H9 (cell line): Measurements from ENCODE around the gene EIF4E1B. TPM values are rescaled to one million over a fixed set of nuclear protein-coding genes. Genes with fewer than 3 reads are reported as not detected.

Source experiments
- DNase-seq: peaks from one replicate; pipeline ENCODE4 v3.0.0-alpha.2; 2017
- H2AFZ ChIP-seq: one replicate; pipeline ENCODE4 v1.6.1; 2013; ENCODE audit warnings: mild to moderate bottlenecking, low read length, control low read depth, moderate library complexity
- H2AK5ac ChIP-seq: 2 replicates; pipeline ENCODE4 v1.6.1; 2013; ENCODE audit warnings: low read length, control low read depth, mixed read lengths; ENCODE audit not compliant: insufficient read length
- H2BK120ac ChIP-seq: one replicate; pipeline ENCODE4 v1.6.1; 2013; ENCODE audit warnings: low read depth, mild to moderate bottlenecking, low read length, control low read depth, inconsistent platforms; ENCODE audit not compliant: poor library complexity, severe bottlenecking
- H2BK12ac ChIP-seq: 2 replicates; pipeline ENCODE4 v1.6.1; 2013; ENCODE audit warnings: low read length, control low read depth, mixed read lengths, low read depth; ENCODE audit not compliant: insufficient read length
- H2BK15ac ChIP-seq: 2 replicates; pipeline ENCODE4 v1.6.1; 2013; ENCODE audit warnings: low read depth, low read length, control low read depth
- H2BK20ac ChIP-seq: one replicate; pipeline ENCODE4 v1.6.1; 2013; ENCODE audit warnings: low read depth, mild to moderate bottlenecking, low read length, control low read depth, inconsistent platforms; ENCODE audit not compliant: poor library complexity, severe bottlenecking
- H2BK5ac ChIP-seq: 2 replicates; pipeline ENCODE4 v1.6.1; 2013; ENCODE audit warnings: low read length, control low read depth, mixed read lengths; ENCODE audit not compliant: insufficient read length
- H3K14ac ChIP-seq: 2 replicates; pipeline ENCODE4 v1.6.1; 2013; ENCODE audit warnings: low read length, control low read depth; ENCODE audit not compliant: insufficient read depth
- H3K18ac ChIP-seq: 2 replicates; pipeline ENCODE4 v1.6.1; 2013; ENCODE audit warnings: low read depth, mild to moderate bottlenecking, mixed read lengths, low read length, control low read depth; ENCODE audit not compliant: insufficient read length
- H3K23ac ChIP-seq: 2 replicates; pipeline ENCODE4 v1.6.1; 2013; ENCODE audit warnings: low read length, control low read depth, mixed read lengths, low read depth; ENCODE audit not compliant: insufficient read length
- H3K23me2 ChIP-seq: 2 replicates; pipeline ENCODE4 v1.6.1; 2013; ENCODE audit warnings: low read depth, mild to moderate bottlenecking, mixed read lengths, low read length, control low read depth; ENCODE audit not compliant: insufficient read length, poor library complexity, severe bottlenecking
- H3K27ac ChIP-seq: 2 replicates; pipeline ENCODE4 v1.5.1; 2013; ENCODE audit warnings: low read length, control low read depth, mixed read lengths, low read depth; ENCODE audit not compliant: insufficient read length
- H3K27me3 ChIP-seq: 2 replicates; pipeline ENCODE4 v1.6.1; 2013; ENCODE audit warnings: low read length, control low read depth, inconsistent platforms; ENCODE audit not compliant: insufficient read depth
- H3K4ac ChIP-seq: 2 replicates; pipeline ENCODE4 v1.6.1; 2013; ENCODE audit warnings: low read depth, mild to moderate bottlenecking, control low read depth, inconsistent platforms, low read length, moderate library complexity
- H3K4me1 ChIP-seq: 2 replicates; pipeline ENCODE4 v1.6.1; 2013; ENCODE audit warnings: low read length, control low read depth, inconsistent platforms; ENCODE audit not compliant: insufficient read depth
- H3K4me2 ChIP-seq: 2 replicates; pipeline ENCODE4 v1.6.1; 2013; ENCODE audit warnings: low read length, control low read depth, mixed read lengths; ENCODE audit not compliant: insufficient read length, insufficient read depth
- H3K56ac ChIP-seq: 2 replicates; pipeline ENCODE4 v1.6.1; 2013; ENCODE audit warnings: low read depth, mild to moderate bottlenecking, mixed read lengths, low read length, control low read depth; ENCODE audit not compliant: insufficient read length
- H3K79me1 ChIP-seq: 2 replicates; pipeline ENCODE4 v1.6.1; 2013; ENCODE audit warnings: low read depth, mild to moderate bottlenecking, moderate library complexity, low read length, control low read depth, inconsistent platforms; ENCODE audit not compliant: insufficient read depth, poor library complexity, severe bottlenecking
- H3K79me2 ChIP-seq: 2 replicates; pipeline ENCODE4 v1.6.1; 2013; ENCODE audit warnings: low read length, control low read depth, inconsistent platforms; ENCODE audit not compliant: insufficient read depth
- H3K9ac ChIP-seq: 2 replicates; pipeline ENCODE4 v1.6.1; 2013; ENCODE audit warnings: low read length, control low read depth, mixed read lengths; ENCODE audit not compliant: insufficient read length; ENCODE audit errors: extremely low read depth
- H3K9me3 ChIP-seq: one replicate; pipeline ENCODE4 v1.6.1; 2013; ENCODE audit warnings: low read depth, low read length, inconsistent platforms; ENCODE audit not compliant: control insufficient read depth
- H3T11ph ChIP-seq: one replicate; pipeline ENCODE4 v1.6.1; 2013; ENCODE audit warnings: mild to moderate bottlenecking, low read length, control low read depth, inconsistent platforms
- H4K20me1 ChIP-seq: one replicate; pipeline ENCODE4 v1.6.1; 2013; ENCODE audit not compliant: control insufficient read depth, insufficient read length, insufficient read depth
- H4K5ac ChIP-seq: 2 replicates; pipeline ENCODE4 v1.6.1; 2013; ENCODE audit warnings: low read depth, mild to moderate bottlenecking, mixed read lengths, low read length, control low read depth; ENCODE audit not compliant: insufficient read length
- H4K8ac ChIP-seq: replicated peaks from 2 replicates; pipeline ENCODE4 v1.6.1; 2013; ENCODE audit warnings: low read length, control low read depth, mixed read lengths, low read depth; ENCODE audit not compliant: insufficient read length
- H4K91ac ChIP-seq: 2 replicates; pipeline ENCODE4 v1.6.1; 2013; ENCODE audit warnings: low read depth, mild to moderate bottlenecking, moderate library complexity, mixed read lengths, low read length, control low read depth; ENCODE audit not compliant: insufficient read length
- H3K27ac Mint-ChIP-seq, 3 experiments: 2 replicates in 2 of 3; 3 replicates in 1 of 3; pipeline ENCODE4 v1.8.0; 2020 to 2021; ENCODE audit warnings: mixed read lengths in 3 of 3, mild to moderate bottlenecking in 1 of 3, moderate library complexity in 1 of 3
- H3K27me3 Mint-ChIP-seq: 2 replicates; pipeline ENCODE4 v1.8.0; 2021; ENCODE audit warnings: low read depth, mild to moderate bottlenecking, moderate library complexity, mixed read lengths
- H3K36me3 Mint-ChIP-seq, 3 experiments: 2 replicates in 2 of 3; 3 replicates in 1 of 3; pipeline ENCODE4 v1.8.0; 2020 to 2021; ENCODE audit warnings: low read depth in 3 of 3, mixed read lengths in 3 of 3; ENCODE audit not compliant: insufficient read depth in 1 of 3
- H3K4me1 Mint-ChIP-seq, 2 experiments: 2 replicates each; pipeline ENCODE4 v1.8.0; 2020; ENCODE audit warnings: mixed read lengths in 2 of 2
- H3K4me3 Mint-ChIP-seq, 2 experiments: 2 replicates in 1 of 2; 3 replicates in 1 of 2; pipeline ENCODE4 v1.8.0; 2020 to 2021; ENCODE audit warnings: mild to moderate bottlenecking in 2 of 2, mixed read lengths in 2 of 2, moderate library complexity in 1 of 2
- H3K9me3 Mint-ChIP-seq, 2 experiments: 2 replicates in 1 of 2; 3 replicates in 1 of 2; pipeline ENCODE4 v1.8.0; 2020; ENCODE audit warnings: mild to moderate bottlenecking in 2 of 2, mixed read lengths in 2 of 2, moderate library complexity in 1 of 2
- WGBS: extraction: QIAGEN DNeasy Blood & Tissue Kit; methylation state at CpG from one replicate; pipeline ENCODE4 v1.1.7; 2013; ENCODE audit warnings: missing lambda C conversion rate, low lambda C conversion rate, mixed read lengths; ENCODE audit not compliant: insufficient read length; ENCODE audit errors: extremely low coverage; 5-methylcytosine and 5-hydroxymethylcytosine counted together
- total RNA-seq: library from RNA; stranded (reverse); gene quantifications from 2 replicates; pipeline ENCODE4 v1.2.1, GENCODE V29; 2021
- TF ChIP-seq, protein P1 (sequence below): fragments of 200-600 bp; sonication (generic); conservative IDR thresholded peaks from 3 replicates; pipeline ENCODE4 v1.8.0; 2021; ENCODE audit warnings: antibody characterized with exemption, mild to moderate bottlenecking

The EIF4E1B gene
- total RNA-seq, 1 experiment from 2014 or later: 1.3 TPM

GRCh38 chr5:176659512-176659839 is 29.0 kb downstream of the EIF4E1B start:
- no peaks in the 10 kb centered on the region for H3K79me2 ChIP-seq
- no peak overlapping the region for H3K4ac ChIP-seq
- H3K14ac ChIP-seq: no peak overlapping the region
- 100% methylated on average over 3 of the region's 7 CpGs for WGBS
- no peaks in the 10 kb centered on the region for H3K9me3 ChIP-seq
- no peak overlapping the region for H3K23ac ChIP-seq
- no peak overlapping the region for H4K8ac ChIP-seq
- H2BK12ac ChIP-seq: no peak overlapping the region
- Mint-ChIP-seq H3K9me3 (no peaks in the 10 kb centered on the region), H3K27me3 (no peaks in the 10 kb centered on the region; the same call in 1 of the 2 replicates), H3K36me3 (peaks cover 0 to 19% (median 14%) of the 10 kb centered on the region in 3 experiments; a peak in 5 of 7 replicates), H3K27ac (no peak overlapping the region), H3K4me3 (no peak overlapping the region), H3K4me1 (peaks cover 10 to 18% of the 10 kb centered on the region in 2 experiments)
- H3K23me2 ChIP-seq: no peaks in the 10 kb centered on the region
- no peak overlapping the region for H4K91ac ChIP-seq
- no peak overlapping the region for H2AK5ac ChIP-seq
- no peaks in the 10 kb centered on the region for H4K20me1 ChIP-seq
- H3K4me1 ChIP-seq: no peaks in the 10 kb centered on the region; the same call in 1 of the 2 replicates
- no peak overlapping the region for H3K56ac ChIP-seq
- no peak overlapping the region for H2BK20ac ChIP-seq
- no peak overlapping the region for H2BK15ac ChIP-seq
- no peak for DNase-seq
- no peak overlapping the region for H4K5ac ChIP-seq
- no peak overlapping the region for H2BK120ac ChIP-seq
- H3K27ac ChIP-seq: no peak overlapping the region
- no peak overlapping the region for H3K9ac ChIP-seq
- no peak overlapping the region for H3K4me2 ChIP-seq
- no peak overlapping the region for H2BK5ac ChIP-seq
- H2AFZ ChIP-seq: no peak overlapping the region
- no peak overlapping the region for H3T11ph ChIP-seq
- no peak overlapping the region for H3K18ac ChIP-seq
- no peaks in the 10 kb centered on the region for H3K27me3 ChIP-seq
- TF ChIP-seq, protein P1, sequence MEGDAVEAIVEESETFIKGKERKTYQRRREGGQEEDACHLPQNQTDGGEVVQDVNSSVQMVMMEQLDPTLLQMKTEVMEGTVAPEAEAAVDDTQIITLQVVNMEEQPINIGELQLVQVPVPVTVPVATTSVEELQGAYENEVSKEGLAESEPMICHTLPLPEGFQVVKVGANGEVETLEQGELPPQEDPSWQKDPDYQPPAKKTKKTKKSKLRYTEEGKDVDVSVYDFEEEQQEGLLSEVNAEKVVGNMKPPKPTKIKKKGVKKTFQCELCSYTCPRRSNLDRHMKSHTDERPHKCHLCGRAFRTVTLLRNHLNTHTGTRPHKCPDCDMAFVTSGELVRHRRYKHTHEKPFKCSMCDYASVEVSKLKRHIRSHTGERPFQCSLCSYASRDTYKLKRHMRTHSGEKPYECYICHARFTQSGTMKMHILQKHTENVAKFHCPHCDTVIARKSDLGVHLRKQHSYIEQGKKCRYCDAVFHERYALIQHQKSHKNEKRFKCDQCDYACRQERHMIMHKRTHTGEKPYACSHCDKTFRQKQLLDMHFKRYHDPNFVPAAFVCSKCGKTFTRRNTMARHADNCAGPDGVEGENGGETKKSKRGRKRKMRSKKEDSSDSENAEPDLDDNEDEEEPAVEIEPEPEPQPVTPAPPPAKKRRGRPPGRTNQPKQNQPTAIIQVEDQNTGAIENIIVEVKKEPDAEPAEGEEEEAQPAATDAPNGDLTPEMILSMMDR: no peak
- no peaks in the 10 kb centered on the region for H3K79me1 ChIP-seq
